Loucy (cell line): ENCODE results near the gene MYO18A.

Source experiments
- H2AFZ ChIP-seq: fragments of 200-600 bp; sonication (generic); 2 replicates; pipeline ENCODE4 v1.6.0; 2016; ENCODE audit warnings: antibody characterized with exemption, mild to moderate bottlenecking, low read length, moderate library complexity
- H3F3A ChIP-seq: fragments of 200-600 bp; 2 replicates; pipeline ENCODE4 v1.6.0; 2016; ENCODE audit warnings: antibody characterized with exemption, low read depth, mild to moderate bottlenecking
- H3K27me3 ChIP-seq: fragments of 200-600 bp; sonication (generic); 2 replicates; pipeline ENCODE4 v1.6.1; 2014; ENCODE audit warnings: low read length, mild to moderate bottlenecking; ENCODE audit not compliant: insufficient read depth, poor library complexity, severe bottlenecking
- H3K36me3 ChIP-seq: fragments of 200-600 bp; sonication (generic); 2 replicates; pipeline ENCODE4 v1.6.1; 2016; ENCODE audit warnings: low read length; ENCODE audit not compliant: insufficient read depth
- H3K4me1 ChIP-seq: fragments of 200-600 bp; sonication (generic); 2 replicates; pipeline ENCODE4 v1.5.1; 2014; ENCODE audit warnings: low read length, mild to moderate bottlenecking; ENCODE audit not compliant: insufficient read depth, poor library complexity, severe bottlenecking
- H3K4me2 ChIP-seq: fragments of 200-600 bp; sonication (generic); 2 replicates; pipeline ENCODE4 v1.6.0; 2014; ENCODE audit warnings: antibody characterized with exemption, low read length, low read depth, mild to moderate bottlenecking; ENCODE audit not compliant: poor library complexity, severe bottlenecking
- H3K4me3 ChIP-seq: fragments of 200-600 bp; sonication (generic); 2 replicates; pipeline ENCODE4 v1.5.1; 2014; ENCODE audit warnings: low read length, mild to moderate bottlenecking, mixed read lengths; ENCODE audit not compliant: poor library complexity, severe bottlenecking
- H3K79me2 ChIP-seq: fragments of 200-600 bp; sonication (generic); 2 replicates; pipeline ENCODE4 v1.6.1; 2014; ENCODE audit warnings: low read length; ENCODE audit not compliant: insufficient read depth
- H3K9ac ChIP-seq: fragments of 200-600 bp; sonication (generic); 2 replicates; pipeline ENCODE4 v1.6.0; 2014; ENCODE audit warnings: mild to moderate bottlenecking, low read depth, low read length, moderate library complexity; ENCODE audit not compliant: poor library complexity, severe bottlenecking
- H3K9me2 ChIP-seq: fragments of 200-600 bp; sonication (generic); replicated peaks from 2 replicates; pipeline ENCODE4 v1.6.1; 2016; ENCODE audit warnings: low read depth, low read length, mixed read lengths
- H3K9me3 ChIP-seq: fragments of 200-600 bp; sonication (generic); 2 replicates; pipeline ENCODE4 v1.6.1; 2014; ENCODE audit warnings: mild to moderate bottlenecking, antibody characterized with exemption, low read length, low read depth; ENCODE audit not compliant: insufficient read depth
- H4K20me1 ChIP-seq: fragments of 200-600 bp; sonication (generic); 2 replicates; pipeline ENCODE4 v1.6.0; 2014; ENCODE audit warnings: antibody characterized with exemption, low read length, mild to moderate bottlenecking; ENCODE audit not compliant: insufficient read depth, poor library complexity, severe bottlenecking
- CTCF ChIP-seq: fragments of 200-600 bp; sonication (generic); conservative IDR thresholded peaks from 2 replicates; pipeline ENCODE4 v1.5.1; 2014; ENCODE audit warnings: mild to moderate bottlenecking, antibody characterized with exemption, low read length
- EZH2phosphoT487 ChIP-seq: fragments of 200-600 bp; IDR thresholded peaks from 2 replicates; pipeline ENCODE4 v1.6.1; 2018; ENCODE audit warnings: antibody characterized with exemption, mild to moderate bottlenecking, moderate library complexity, borderline replicate concordance

The MYO18A gene

GRCh38 chr17:29151567-29151966 lies 28.6 kb downstream of the MYO18A start:
- Histone ChIP-seq H3K9ac (no peak overlapping the region), H4K20me1 (no peaks in the 10 kb centered on the region), H3F3A (no peaks in the 10 kb centered on the region), H3K36me3 (no peaks in the 10 kb centered on the region), H3K79me2 (no peaks in the 10 kb centered on the region), H3K4me2 (no peak overlapping the region), H3K27me3 (no peaks in the 10 kb centered on the region), H3K9me2 (no peaks in the 10 kb centered on the region), H3K9me3 (no peaks in the 10 kb centered on the region), H3K4me3 (no peak overlapping the region), H3K4me1 (peaks cover 49% of the 10 kb centered on the region), H2AFZ (no peak overlapping the region)
- TF ChIP-seq CTCF (no peak), EZH2phosphoT487 (no peak)

GRCh38 chr17:29150161-29150560 lies 30.0 kb downstream of the MYO18A start:
- H3K79me2 ChIP-seq: no peaks in the 10 kb centered on the region
- H3K4me3 ChIP-seq: no peak overlapping the region
- no peaks in the 10 kb centered on the region for H3F3A ChIP-seq
- no peaks in the 10 kb centered on the region for H3K9me2 ChIP-seq
- TF ChIP-seq EZH2phosphoT487 (no peak), CTCF (no peak)
- H3K4me2 ChIP-seq: peak overlapping the region; percentile 69
- H3K9me3 ChIP-seq: no peaks in the 10 kb centered on the region
- H3K36me3 ChIP-seq: no peaks in the 10 kb centered on the region
- no peaks in the 10 kb centered on the region for H3K27me3 ChIP-seq
- H3K4me1 ChIP-seq: peaks cover 49% of the 10 kb centered on the region
- no peaks in the 10 kb centered on the region for H4K20me1 ChIP-seq
- H3K9ac ChIP-seq: peak overlapping the region; percentile 67
- no peak overlapping the region for H2AFZ ChIP-seq

- H3K9me3 ChIP-seq: no peaks in the 10 kb centered on the region
- H3K4me3 ChIP-seq: peak overlapping the region; percentile 72
- H3K36me3 ChIP-seq: no peaks in the 10 kb centered on the region
- peaks cover 46% of the 10 kb centered on the region for H3K4me1 ChIP-seq
- H3K4me2 ChIP-seq: peak overlapping the region; percentile 69
- H3F3A ChIP-seq: no peaks in the 10 kb centered on the region
- no peaks in the 10 kb centered on the region for H3K79me2 ChIP-seq
- H3K9me2 ChIP-seq: no peaks in the 10 kb centered on the region
- H3K27me3 ChIP-seq: no peaks in the 10 kb centered on the region
- peak overlapping the region; percentile 74 for H2AFZ ChIP-seq
- no peaks in the 10 kb centered on the region for H4K20me1 ChIP-seq
- H3K9ac ChIP-seq: peak overlapping the region; percentile 67
- TF ChIP-seq EZH2phosphoT487 (no peak), CTCF (no peak)
Measured at GRCh38 chr17:29149431-29150064, 30.6 kb downstream of the MYO18A start.
